Measurements from ENCODE around the gene BCL2.

Gene BCL2

GRCh38 chr18:63083555-63083954 is 236.0 kb downstream of the BCL2 start:
- no peak for DNase-seq (ENCODE audit: low spot score)

DNA sequence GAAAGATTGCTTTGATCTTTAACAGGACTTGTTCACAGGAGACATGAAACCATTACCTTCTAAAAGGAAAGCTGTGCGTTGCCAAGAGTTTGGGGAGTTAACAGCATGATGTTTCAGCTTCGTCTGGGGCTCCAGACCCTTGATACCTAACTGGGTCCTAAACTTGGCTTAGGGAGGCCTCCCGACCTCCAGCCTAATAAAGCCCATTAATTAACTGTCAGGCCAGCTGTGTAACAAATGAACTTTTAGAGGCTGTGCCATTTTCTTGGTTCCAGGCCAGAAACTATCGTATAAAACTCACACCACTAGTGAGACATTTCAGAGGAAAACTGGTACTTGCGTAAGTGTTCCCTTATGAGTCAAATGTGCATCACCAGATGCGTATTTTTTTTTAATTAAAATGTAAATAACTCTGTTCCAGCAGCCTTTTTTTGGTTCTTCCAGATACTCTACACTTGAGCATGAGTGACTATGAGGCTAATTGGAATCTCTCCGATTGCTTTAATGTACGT is 236.5 kb downstream of the BCL2 start:
- no peak for DNase-seq (ENCODE audit: low spot score)

DNA sequence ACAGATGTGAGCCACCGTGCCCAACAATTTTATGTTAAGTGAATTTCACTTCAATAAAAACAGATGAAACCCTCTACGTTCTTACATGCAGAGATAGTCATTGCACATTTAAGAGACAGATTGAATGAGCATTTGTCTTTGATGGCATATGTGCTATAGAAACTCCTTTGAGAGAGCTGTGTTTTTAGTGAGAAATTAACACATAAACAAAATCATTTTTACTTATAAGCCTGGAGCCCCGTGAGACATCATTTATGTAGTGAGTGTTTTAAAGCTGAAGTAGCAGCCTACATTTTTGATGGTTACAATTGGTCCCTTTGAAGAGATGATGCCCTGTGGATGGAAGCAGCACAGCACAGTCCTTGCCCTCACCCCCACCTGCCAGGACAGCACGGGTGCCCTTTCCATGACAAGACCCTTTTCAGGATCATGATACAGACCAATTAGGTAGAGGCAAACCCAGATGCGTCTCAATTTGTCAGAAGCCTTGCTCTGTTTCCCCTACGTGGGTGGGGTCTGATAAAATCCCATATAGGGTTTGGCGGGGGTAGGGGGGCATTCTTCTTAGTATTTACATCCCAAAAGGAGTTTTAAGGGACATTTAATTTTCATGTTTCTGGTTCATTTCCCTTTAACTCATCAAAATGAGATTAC is 237.1 kb downstream of the BCL2 start:
- no peak for DNase-seq (ENCODE audit: low spot score)

DNA sequence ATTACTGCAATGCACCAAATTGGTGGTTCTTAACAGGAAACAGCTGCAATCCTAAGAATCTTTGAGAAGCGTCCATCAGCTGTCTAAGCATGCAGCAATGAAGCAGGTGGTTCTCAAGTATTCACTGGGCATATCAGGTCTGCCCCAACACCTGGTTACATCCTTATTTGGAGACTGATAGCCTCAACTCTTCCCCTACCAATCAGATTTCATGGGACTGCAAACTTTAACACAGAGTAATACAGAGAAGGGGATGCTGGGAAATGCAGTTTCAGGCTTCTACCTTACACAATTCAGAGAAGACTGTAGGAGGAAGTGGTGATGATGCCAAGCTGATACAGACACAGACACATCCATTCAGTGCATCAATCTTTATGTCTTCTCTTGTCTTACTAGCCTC is 240.5 kb downstream of the BCL2 start:
- DNase-seq (ENCODE audit: low spot score): peak; percentile 11

DNA sequence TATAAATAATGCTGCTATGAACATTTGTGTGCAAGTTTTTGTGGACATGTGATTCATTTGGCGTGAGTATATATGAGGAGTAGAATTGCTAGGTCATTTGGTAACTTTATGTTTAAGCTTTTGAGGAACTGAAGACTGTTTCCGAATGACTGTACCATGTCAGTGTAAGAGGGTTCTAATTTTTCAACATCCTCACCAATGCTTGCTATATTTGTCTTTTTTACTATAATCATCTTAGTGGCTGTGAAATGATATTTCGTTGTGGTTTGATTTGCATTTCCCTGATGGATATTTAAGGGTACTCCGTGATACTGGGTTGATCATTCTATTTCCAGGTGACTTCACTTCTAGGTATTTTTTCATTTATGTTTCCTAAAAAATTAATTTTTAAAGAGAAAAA is 241.1 kb downstream of the BCL2 start:
- no peak for DNase-seq (ENCODE audit: low spot score)

DNA sequence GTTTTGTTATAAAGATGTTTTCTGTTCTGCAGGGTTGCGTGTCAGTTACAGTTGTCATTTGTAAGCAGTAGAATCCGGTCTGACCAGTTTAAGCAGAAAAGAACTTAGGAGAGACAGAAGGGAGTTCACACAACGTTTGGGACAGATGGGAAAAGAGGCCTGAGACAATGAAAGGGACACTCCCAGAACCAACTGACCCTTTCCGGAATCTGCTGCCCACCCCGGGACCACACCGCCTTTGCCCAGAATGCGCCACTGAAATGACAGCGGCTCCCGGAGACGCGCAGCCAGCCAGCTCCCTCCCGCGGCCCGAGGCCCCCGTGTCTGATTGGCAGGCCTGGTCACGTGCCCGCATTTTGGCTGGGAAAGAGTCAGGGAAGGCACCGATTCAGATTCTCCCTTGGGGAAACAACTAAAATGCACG is 244.6 kb downstream of the BCL2 start:
- DNase-seq (ENCODE audit: low spot score): peak; percentile 85

DNA sequence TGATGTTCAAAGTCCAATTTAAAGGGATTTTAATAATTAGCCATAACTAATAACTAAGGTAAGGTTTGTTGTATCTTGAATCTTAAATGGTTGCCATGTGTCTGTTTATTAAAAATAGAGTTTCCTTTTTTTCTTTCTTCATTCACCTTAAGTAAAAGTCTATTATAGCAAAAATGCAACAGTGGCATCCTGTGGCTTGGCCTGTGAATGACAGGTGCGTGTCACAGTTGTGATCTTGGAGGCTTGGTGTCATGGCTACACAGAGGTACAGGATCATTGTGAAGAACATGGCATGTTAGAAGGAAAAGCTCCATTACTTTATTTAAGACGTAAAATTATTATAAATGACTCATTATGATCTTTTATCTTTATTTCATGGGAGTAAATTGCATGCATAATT is 246.1 kb downstream of the BCL2 start:
- no peak for DNase-seq (ENCODE audit: low spot score)
